HL-60/S4 treated with phorbol 12-myristate 13-acetate at 8.2 ng/mL for 4 days and 3 days (cell line): ENCODE data around the gene MPRIP.

ENCODE experiments used
- in situ Hi-C: fragments of 300-500 bp; cut with MboI; formaldehyde crosslinking; loops from 2 replicates; pipeline ENCODE4 v1.15.0; 2022; ENCODE audit warnings: low sequenced_read_pairs

MPRIP gene

DNA sequence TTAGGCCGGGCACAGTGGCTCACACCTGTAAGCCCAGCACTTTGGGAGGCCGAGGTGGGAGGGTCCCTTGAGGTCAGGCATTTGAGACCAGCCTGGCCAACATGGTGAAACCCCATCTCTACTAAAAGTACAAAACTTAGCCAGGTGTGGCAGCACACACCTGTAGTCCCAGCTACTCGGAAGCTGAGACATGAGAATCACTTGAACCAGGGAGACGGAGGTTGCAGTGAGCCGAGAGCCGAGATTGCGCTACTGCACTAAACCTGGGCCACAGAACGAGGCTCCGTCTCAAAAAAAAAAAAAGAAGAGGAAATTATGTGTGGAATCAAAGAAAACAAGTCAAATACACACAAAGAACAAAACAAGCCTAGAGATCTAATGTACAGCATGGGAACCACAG lies 16.1 kb upstream of the MPRIP start:
- in situ Hi-C loops: no loop called here

DNA sequence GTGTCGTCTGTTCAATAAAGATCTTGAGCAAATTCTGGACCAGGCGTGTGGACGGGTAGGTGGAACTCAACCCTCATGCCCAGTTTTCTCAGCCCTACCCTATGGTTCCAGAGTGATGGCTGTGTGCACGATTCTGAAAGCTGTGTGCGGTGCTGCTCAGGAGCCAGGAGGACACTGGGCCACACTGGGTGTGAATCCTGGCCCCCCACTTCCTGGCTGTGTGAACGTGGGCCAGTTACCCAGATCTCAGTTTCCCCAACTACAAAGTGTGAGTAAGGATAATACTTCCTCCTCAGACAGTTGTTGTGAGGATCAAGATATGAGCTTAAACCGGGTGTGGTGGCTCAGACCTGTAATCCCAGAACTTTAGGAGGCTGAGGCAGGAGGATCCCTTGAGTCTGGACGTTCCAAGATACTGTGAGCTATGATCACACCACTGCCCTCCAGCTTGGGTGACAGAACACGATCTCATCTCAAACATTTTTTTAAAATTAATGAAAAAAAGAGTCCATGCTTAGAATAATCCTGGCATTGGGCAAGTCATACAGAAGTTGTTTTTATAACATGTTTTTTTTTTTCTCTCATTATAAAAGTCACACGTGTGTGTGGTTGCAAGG lies 14.7 kb upstream of the MPRIP start:
- in situ Hi-C loops: no loop called here

DNA sequence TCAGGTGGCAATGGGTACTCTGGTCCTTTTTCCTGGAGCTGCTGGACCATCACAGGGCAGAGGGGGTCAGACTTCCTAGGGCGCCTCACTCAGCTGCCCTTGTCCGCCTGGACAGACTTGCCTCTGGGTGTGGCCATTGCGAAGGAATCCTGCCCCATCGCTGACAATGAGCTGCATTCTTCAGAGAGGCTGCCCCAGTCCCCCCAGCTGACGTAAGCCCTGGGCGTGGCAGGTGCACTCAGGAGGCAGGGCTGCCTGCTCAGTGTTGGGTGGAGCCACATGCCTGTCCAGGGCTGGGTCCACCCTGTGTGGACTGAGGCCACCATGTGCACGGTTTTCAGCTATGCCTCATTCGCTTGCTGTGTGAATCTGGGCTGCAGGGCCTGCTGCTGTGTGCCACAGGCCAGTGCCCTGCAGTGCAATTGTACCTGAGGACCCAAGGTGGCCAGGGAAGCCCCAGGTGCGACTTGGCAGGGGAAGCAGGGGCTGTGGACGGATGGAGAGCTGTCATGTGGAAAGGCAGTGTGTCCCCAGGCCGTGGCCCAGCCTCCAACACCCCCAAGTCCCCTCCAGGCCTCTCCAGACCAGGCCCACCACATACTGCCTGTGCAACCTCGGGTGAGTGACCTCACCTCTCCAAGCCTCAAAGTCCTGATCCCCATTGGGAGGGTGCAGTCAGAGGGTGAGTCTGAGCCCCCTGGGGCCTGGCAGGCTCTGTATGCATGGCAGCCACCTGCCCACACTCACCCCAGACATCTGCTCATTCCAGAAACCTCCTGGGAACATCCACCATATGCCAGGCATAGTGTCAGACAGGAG lies 14.0 kb upstream of the MPRIP start:
- in situ Hi-C loops: no loop called here

DNA sequence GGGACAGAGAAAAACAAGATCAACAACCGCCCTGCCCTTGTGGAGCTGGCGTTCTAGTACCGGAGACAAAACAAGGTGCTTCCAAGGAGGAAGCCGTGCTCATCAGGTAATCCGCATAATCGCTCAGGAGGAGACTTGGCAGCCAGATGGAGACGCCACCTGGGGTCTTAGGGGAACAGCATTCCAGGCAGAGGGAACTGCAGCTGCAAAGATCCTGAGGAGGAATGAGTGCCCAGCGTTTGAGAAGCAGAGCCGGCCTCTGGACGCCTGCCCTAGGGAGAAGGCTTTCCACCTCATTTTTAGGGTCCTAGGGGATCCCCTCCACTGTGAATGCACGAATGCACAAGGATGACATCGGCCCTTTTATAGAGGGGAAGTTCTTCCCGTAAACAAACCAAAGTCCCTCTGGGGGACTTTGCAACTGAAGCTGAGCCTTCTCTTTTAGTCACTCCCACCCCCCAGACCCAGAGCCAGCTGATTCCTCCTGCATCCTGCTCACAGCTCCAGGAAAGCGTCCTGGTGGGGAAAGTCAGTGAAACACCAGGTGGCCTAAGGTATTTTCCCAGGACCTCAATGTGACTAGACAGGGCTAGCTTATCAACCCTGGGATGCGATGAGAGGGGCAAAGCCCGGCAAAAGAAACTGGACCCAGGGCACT lies 13.2 kb upstream of the MPRIP start:
- in situ Hi-C loops: no loop called here

DNA sequence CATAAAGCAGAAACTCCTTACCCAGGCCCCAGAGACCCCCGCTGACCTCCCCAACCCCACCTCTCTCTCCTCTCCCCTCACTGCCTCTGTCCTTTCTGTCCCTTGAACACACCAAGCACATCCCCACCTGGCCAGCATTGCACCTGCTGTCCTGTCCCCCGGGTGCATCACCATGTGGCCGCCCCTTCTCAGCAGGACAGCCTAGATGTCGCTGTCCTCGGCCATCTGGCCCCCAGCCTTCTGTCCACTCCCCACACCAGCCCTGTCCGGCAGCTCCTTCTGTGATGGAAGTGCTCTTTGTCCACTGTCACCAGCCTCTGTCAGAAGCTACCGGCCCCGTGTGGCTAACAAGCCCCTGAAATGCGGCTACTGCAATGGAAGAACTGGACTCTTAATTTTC lies 12.3 kb upstream of the MPRIP start:
- in situ Hi-C loops: no loop called here

DNA sequence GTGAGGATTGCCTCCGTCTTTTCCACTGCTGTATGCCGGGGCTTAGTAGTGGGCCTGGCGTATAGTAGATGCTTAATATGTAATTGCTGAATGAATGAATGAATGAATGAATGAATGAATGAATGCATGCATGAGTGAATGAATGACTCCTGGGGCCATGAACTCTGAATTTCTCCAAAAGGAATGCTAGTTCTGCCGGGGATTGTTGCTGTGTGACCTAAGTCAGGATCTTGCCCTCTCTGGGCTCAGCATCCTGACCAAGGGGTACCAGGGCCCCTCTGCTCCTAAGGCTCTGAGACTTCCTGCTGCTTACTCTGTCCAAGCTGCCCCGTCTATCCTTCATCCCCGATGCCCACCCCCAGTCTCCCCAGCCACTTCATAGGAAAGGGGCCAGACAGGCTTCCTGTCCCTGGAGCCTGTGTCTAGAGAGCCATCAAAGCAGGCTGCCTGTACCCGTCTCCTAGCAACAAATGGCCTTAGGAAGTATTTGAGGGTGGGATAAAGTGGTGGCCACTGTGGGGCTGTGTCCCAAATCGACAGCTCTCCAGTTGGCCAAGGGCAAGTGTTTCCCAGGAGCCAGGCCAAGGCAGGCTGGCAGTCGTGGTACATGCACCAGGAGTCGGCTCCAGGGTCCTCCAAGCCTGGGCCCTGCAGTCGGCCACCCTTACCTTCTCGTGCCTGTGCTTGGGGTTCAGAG lies 11.6 kb upstream of the MPRIP start:
- in situ Hi-C loops: no loop called here

DNA sequence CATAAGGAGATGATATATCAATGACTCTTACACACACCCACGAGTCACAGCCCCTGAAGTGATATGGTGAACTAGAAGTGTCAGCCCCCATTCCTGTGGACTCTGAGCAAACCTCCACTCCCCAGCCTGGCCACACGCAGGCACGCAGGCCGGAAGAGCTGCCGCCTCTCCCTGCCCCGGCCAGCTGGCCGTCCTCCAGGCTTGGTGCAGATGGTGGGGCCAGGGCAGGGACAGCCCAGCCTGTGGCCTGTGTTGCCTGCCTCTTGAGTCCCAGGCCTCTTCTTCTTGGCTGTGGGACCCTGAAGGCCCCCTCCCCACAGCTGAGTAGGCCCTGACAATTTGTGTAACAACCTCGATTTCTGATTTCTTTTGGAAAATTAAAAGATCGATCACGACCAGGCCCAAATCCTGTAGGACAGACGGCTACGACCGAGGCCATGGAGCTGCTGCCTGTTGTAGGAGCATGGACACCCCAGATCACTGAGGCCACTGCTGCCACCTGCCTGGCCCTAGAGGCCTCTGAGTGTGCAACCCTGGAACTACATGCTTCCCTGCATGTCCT lies 10.0 kb upstream of the MPRIP start:
- in situ Hi-C loops: no loop called here

DNA sequence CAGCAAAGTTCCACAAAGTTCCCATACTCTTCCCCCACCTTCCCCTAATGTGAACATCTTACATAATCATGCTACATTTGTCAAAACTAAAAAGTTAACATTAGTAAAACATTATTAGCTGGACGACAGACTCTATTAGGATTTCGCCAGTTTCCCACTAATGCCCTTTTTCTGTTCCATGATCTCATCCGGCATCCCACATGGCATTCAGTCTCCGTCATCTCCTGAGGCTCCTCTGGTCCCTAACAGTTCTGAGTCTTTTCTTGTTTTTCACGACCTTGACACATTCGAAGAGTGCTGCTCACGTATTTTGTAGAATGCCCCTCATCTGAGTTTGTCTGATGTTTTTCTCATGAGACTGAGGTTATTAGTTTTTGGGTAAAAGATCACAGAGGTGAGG lies 8.8 kb upstream of the MPRIP start:
- in situ Hi-C loops: no loop called here

DNA sequence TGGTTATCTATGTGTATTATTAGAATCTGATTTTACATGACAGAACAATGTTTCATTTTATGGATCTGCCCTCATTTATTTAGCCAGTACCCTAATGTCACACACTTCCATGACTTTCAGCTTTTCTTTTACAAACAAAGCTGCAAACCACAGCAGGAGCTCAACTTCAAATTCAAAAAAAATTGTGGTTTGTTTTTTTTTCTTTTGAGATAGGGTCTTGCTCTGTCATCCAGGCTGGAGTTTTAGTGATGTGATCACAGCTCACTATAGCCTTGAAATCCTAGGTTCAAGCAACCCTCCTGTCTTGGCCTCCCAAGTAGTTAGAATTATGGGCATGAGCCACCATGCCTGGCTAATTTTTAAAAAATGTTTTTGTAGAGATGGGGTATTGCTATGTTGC lies 8.2 kb upstream of the MPRIP start:
- in situ Hi-C loops: no loop called here

DNA sequence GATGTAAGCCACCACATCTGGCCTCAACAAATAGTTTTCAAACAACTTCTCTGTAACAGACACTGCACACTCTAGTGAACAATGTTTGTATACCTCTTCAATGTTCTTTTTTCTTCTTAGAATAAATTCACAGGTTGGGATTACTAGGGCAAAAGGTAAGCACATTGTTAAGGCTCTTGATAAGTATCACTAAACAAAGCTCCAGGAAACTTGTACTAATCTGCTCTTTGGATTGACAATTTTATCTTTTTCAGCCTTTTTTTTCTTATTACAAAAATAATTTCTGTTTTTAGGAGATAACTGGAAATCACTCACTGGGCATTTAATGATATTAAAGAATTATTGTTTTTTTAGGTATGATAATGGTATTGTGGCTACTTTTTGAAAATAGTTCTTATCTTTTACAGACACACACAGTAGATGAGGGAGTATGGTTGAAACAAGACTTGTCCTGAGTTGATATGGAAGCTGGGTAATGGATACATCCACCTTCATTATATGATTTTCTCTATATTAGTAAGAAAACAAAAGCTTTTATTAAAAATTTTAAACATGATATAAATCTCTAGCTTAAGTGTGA lies 7.7 kb upstream of the MPRIP start:
- in situ Hi-C loops: no loop called here

DNA sequence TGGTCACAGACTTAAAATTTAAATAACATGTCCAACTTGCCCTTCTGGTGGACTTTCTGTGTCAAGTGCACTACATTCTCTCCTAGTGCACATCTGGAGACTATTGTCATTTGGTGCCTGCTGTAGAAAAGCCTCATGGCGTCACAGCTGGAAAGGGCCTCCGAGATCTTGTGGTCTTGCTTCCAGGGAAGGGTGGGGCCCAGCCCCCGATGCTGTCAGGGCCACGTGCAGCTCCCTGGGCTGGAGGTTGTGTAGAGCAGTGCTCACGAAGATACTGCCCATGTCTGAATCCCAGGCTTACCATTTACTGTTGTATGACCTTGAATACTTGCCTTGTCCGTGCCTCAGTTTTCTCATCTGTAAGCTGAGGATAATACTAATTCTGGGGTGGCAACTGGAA lies 6.8 kb upstream of the MPRIP start:
- in situ Hi-C loops: no loop called here

DNA sequence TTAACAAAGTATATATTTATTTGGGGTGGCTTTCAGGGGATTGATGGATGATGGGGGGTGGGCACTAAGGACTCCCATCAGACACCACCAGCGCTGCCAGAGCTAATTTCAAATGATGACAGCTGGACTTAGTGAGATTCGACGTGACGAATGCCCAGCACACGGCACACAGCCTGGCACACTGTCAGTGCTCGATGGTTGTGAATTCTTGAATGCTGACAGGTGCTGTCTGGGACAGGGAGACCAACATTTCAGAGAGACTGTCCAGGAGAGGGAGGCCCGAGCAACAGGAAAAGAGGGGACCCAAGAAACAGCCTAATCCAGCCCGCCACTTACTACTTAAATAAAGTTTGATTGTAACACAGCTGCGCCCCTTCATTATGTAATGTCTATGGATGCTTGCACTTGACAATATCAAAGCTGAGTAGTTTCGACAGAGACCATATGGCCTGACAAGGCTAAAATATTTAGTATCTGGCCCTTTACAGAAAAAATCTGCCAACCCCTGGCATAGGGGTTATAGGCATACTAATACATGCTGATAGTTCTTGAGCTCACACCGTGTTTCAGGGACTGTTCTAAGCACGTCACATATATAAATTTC lies 6.2 kb upstream of the MPRIP start:
- in situ Hi-C loops: no loop called here

DNA sequence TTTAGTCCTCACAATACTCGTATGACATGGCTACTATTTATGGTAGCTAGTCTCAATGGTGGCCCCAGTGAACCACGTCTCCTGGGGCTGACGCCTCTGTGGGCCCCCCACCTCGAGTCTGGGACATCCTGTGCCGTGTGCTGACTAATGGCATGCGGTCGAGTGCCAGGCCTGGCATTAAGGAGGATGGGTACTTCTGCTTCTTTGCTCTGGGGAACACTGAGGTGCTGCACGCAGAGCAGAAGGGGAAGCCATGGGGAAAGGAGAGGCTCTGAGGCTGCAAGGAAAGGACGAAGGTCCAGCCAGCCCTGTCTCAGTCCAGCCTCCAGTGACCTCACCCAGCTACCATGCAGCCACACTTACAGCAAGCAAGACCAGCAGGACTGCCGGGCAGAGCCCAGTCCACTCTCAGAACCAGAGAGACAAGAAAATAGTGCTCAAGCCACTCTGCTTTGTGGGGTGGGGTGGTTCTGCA lies 5.7 kb upstream of the MPRIP start:
- in situ Hi-C loops: no loop called here

DNA sequence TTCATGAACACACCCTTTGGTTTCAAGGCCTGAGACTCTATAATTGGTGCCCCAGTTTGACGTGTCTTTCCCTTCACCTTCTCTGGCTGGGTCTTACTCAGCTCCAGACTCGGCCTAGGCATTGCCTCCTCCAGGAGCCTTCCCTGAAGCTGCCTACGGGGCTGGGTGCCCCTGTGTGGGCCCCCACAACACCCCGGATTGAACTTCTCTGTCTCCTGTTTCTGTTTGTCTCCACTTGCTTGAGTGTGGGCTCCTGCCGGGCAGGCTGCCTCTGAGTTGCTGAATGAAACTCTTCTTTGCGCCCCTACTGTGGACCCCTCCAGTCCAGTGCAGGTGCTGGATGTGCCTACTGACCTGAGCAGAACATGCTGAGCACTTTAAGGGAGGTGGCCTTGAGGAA lies 2.3 kb upstream of the MPRIP start:
- in situ Hi-C loops: no loop called here

DNA sequence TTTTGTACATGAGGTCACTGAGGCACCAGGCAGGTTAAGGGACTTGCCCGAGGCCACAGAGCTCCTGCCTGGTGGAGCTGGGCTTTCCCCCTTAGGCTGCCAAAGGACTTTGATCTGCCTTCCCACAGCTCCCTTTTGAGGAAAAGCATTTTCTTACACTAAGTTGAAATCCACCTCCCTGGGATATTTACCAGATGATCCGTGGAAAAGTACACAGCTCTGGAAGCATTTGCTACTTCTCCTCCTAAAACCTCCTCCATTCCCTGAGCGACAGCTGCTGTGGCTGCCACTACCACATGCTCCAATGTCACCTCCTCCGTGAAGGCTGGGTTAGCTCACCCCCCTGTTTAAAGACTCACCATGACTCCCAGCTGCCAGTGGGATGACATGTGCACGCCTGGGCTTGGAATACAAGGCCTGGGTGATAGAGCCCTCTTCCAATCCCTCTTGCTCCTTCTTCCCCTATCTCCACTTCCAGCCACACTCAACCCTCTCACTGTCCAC lies 1.2 kb upstream of the MPRIP start:
- in situ Hi-C loops: no loop called here

DNA sequence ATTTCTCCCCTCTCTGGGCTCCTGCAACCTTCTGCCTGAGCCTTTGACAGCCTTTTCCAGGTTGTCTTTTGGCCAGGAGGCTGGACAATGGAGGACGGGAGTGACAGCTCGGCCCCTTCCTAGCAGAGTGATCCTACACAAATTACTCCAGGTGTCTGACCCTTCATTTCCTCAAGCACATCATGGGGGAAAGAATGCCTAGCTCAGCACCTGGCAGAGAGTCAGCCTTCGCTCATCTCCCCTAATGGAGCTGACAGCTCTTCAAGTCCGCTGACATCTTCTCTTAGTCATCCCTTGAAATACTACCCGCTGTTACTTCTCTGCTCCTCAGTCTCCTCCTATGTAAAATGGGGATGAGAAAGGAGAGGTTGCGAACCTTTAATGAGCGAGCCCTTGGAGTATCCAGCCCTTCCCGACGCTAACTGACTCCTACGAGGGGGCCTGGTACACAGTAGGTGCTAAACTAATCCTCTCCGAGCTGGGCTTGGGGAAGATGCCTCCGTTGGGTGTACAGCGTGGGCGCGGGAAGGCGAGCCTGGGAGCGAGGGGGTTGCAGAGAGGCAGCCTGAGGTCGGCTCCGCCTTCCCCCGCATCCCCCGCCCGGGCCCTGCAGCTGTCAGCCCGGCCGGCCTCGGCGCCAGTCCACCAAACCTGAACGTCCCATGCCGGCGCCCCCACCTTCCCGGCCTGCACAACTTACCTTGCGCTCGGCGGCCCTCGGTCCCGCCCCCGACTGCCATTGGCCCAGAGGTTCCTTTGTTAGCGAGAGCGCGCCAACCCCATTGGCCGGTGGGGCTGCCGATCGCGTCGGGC lies 480 bp upstream of the MPRIP start:
- in situ Hi-C loops: no loop called here

DNA sequence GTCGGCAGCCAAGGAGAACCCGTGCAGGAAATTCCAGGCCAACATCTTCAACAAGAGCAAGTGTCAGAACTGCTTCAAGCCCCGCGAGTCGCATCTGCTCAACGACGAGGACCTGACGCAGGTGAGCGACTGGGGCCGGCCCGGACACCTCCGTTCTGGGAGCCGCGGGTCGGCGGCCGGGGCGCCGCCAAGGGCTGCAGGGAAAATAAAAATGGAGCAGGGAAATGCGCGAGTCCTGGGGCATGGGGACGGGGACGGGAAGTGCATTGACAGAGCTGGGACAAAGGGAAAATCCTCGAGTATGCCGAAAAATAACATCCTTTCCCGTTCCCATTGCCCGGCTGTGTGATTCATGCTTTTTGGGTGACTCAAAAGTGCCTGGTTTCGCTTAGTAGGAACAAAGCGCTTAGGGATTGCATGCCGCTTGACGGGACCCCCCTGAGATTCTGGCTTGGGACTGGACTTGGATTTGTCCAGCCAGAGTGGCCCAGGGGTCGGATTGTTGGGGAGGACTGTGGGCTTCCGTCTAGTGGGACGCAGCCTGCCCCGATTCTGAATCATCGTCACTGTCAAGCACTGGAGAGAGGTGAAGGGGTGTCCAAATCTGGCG lies 699 bp downstream of the MPRIP start:
- in situ Hi-C loops: no loop called here

DNA sequence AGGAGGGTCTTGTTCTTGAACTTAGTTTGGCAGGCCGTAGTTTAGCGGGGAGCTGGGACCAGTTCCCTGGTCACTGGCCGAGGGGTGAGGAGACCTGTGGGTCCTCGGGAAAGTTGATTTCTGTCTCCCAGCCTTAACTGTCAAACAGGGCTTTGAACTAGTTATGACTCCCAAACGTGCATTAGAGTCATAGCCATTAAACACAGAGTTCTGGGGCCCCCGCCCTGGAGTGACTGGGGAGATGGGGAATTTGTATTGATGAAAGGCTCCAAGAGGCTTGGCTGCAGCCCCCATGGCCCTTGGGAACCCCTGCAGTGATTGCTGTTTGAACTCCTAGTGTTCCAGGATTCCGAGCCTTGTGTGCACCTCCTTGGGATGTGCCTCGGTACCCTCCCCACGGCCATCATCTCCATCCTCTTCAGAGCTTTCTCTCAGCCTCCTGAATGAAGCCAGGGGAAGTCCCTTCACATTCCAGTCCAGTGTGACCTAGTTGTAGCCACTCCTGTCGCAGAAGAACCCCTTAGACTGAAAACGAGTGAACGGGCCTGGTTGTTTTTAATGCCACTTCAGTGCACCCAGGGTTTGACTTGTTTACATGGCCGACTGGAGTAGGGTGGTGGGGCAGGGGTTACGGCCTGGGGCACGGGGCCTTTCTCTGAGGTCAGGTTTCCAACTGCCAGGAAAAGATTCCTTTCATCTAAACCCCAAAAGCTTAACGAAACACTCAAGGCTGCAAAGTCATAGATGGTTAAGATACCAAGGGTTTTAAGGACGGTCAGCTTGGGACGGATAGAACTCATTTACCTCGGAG lies 1.4 kb downstream of the MPRIP start:
- in situ Hi-C loops: no loop called here
